Spleen (tissue), 11 donors: ENCODE data around the gene BIN1. TPM values are rescaled to one million over a fixed set of nuclear protein-coding genes. Genes with fewer than 3 reads are reported as not detected.

Source experiments
- DNase-seq: peaks from one replicate; pipeline ENCODE4 v3.0.0-alpha.2; 2020
- H3K27ac ChIP-seq, 8 donors: fragments of 200-600 bp; sonication (generic) in 7 of 8; 1 replicate in 4 of 8; 2 replicates in 4 of 8; pipeline versions ENCODE4 v1.5.0 to v1.8.0; 2016 to 2021; ENCODE audit warnings: inconsistent platforms in 4 of 8, mild to moderate bottlenecking in 4 of 8, moderate library complexity in 1 of 8
- H3K27me3 ChIP-seq, 7 donors: fragments of 200-600 bp; sonication (generic) in 6 of 7; replicated peaks in 1 of 7; 1 replicate in 4 of 7; 2 replicates in 3 of 7; pipeline versions ENCODE4 v1.5.0 to v1.8.0; 2016 to 2021; ENCODE audit warnings: inconsistent platforms in 3 of 7, mild to moderate bottlenecking in 1 of 7
- H3K36me3 ChIP-seq, 6 donors: fragments of 200-600 bp; sonication (generic) in 5 of 6; 1 replicate in 4 of 6; 2 replicates in 2 of 6; pipeline versions ENCODE4 v1.5.0 to v1.8.0; 2016 to 2021; ENCODE audit warnings: inconsistent platforms in 2 of 6
- H3K4me1 ChIP-seq, 6 donors: fragments of 200-600 bp; sonication (generic) in 5 of 6; 1 replicate in 3 of 6; 2 replicates in 3 of 6; pipeline versions ENCODE4 v1.5.0 to v1.8.0; 2016 to 2021; ENCODE audit warnings: inconsistent platforms in 3 of 6
- H3K4me3 ChIP-seq, 8 donors: fragments of 200-600 bp; sonication (generic) in 7 of 8; 1 replicate in 4 of 8; 2 replicates in 4 of 8; pipeline versions ENCODE4 v1.5.0 to v1.8.0; 2016 to 2021; ENCODE audit warnings: inconsistent platforms in 4 of 8, mild to moderate bottlenecking in 4 of 8, moderate library complexity in 2 of 8
- H3K9me3 ChIP-seq, 8 donors: fragments of 200-600 bp; sonication (generic) in 7 of 8; 1 replicate in 4 of 8; 2 replicates in 4 of 8; pipeline versions ENCODE4 v1.5.0 to v1.8.0; 2016 to 2021; ENCODE audit warnings: inconsistent platforms in 4 of 8
- POLR2A ChIP-seq, 3 donors: fragments of 450-650 bp; IDR thresholded peaks; one replicate each; pipeline ENCODE4 v1.5.1; 2017; ENCODE audit warnings: antibody characterized with exemption in 3 of 3, mild to moderate bottlenecking in 1 of 3
- POLR2AphosphoS5 ChIP-seq, 3 donors: sonication (generic); formaldehyde crosslinking; IDR thresholded peaks; one replicate each; pipeline ENCODE4 v1.5.1; 2017; ENCODE audit warnings: antibody characterized with exemption in 3 of 3
- WGBS, 5 donors: extraction: QIAGEN DNeasy Blood & Tissue Kit in 3 of 5; methylation state at CpG; one replicate each; pipeline versions ENCODE4 v1.1.5 to v1.1.7; 2013 to 2018; 5-methylcytosine and 5-hydroxymethylcytosine counted together
- intact Hi-C: fragments of 100-400 bp; cut with DNase I; formaldehyde crosslinking; loops from one replicate; pipeline ENCODE4 v1.15.0; 2023; ENCODE audit warnings: low total_unique reads
- polyA plus RNA-seq, 3 donors: library from polyadenylated mRNA; stranded (reverse); fragments of 200-250 nt; gene quantifications; one replicate each; pipeline ENCODE4 v1.2.1, GENCODE V29; 2013
- total RNA-seq, 7 donors: library from RNA; depleted of rRNA in 3 of 7; stranded (reverse); fragments of >200 nt in 3 of 7; fragmentation: NEBNext Ultra II Directional in 4 of 7; extraction: Animal tissue kit (Norgen Biotek cat#: 25700) in 4 of 7; gene quantifications; one replicate each; pipeline versions ENCODE4 v1.1.0 to v1.2.1, GENCODE V29; 2016 to 2021
- TF ChIP-seq, protein P1 (sequence below), 11 experiments: fragments of 200-600 bp in 7 of 11; fragments of 450-650 bp in 4 of 11; sonication (generic) in 4 of 11; IDR thresholded peaks in 8 of 11; conservative IDR thresholded peaks in 3 of 11; 1 replicate in 7 of 11; 2 replicates in 4 of 11; pipeline versions ENCODE4 v1.4.0 to v1.8.0; 2016 to 2021; ENCODE audit warnings: antibody characterized with exemption in 11 of 11, inconsistent platforms in 4 of 11, mild to moderate bottlenecking in 1 of 11
- donor health status: healthy with polysubstance abuse.
- donor health status: DM: no; HTN: no; CAD: no; lungs with moderate emphysema.
- donor health status: DM: no; HTN: no; CAD: no.
- donor health status: Bipolar disorder and iron deficiency.
- donor health status: healthy.
- donor health status: DM: no; HTN: no; CAD: no.
- donor health status: DM: yes; HTN: yes; CAD: no.

BIN1 gene
- total and polyA plus RNA-seq, 10 donors: 57.2 to 123 (median 70.4) TPM

GRCh38 chr2:127142663-127143630 lies 36.0 kb upstream of the BIN1 start:
- intact Hi-C loops: no loop called here
- no peak overlapping the region for H3K4me3 ChIP-seq
- no peaks in the 10 kb centered on the region for H3K9me3 ChIP-seq
- TF ChIP-seq, protein P1, sequence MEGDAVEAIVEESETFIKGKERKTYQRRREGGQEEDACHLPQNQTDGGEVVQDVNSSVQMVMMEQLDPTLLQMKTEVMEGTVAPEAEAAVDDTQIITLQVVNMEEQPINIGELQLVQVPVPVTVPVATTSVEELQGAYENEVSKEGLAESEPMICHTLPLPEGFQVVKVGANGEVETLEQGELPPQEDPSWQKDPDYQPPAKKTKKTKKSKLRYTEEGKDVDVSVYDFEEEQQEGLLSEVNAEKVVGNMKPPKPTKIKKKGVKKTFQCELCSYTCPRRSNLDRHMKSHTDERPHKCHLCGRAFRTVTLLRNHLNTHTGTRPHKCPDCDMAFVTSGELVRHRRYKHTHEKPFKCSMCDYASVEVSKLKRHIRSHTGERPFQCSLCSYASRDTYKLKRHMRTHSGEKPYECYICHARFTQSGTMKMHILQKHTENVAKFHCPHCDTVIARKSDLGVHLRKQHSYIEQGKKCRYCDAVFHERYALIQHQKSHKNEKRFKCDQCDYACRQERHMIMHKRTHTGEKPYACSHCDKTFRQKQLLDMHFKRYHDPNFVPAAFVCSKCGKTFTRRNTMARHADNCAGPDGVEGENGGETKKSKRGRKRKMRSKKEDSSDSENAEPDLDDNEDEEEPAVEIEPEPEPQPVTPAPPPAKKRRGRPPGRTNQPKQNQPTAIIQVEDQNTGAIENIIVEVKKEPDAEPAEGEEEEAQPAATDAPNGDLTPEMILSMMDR (IDR thresholded peaks at IDR 0.05 in 8 of 11, conservative IDR thresholded peaks at IDR 0.05 in 3 of 11): no peak
- TF ChIP-seq POLR2AphosphoS5 (IDR thresholded peaks at IDR 0.05): no peak
- no peak for TF ChIP-seq POLR2A (IDR thresholded peaks at IDR 0.05)
- H3K4me1 ChIP-seq: peaks cover 11 to 28% (median 25%) of the 10 kb centered on the region in 6 donors
- H3K27me3 ChIP-seq: no peaks in the 10 kb centered on the region
- no peak for DNase-seq
- H3K27ac ChIP-seq: peak overlapping the region; percentile 50 to 79 (median 70)
- no peaks in the 10 kb centered on the region for H3K36me3 ChIP-seq
- WGBS, 5 donors: 86 to 94% (median 90%) methylated on average over 4 of the region's 4 CpGs

DNA sequence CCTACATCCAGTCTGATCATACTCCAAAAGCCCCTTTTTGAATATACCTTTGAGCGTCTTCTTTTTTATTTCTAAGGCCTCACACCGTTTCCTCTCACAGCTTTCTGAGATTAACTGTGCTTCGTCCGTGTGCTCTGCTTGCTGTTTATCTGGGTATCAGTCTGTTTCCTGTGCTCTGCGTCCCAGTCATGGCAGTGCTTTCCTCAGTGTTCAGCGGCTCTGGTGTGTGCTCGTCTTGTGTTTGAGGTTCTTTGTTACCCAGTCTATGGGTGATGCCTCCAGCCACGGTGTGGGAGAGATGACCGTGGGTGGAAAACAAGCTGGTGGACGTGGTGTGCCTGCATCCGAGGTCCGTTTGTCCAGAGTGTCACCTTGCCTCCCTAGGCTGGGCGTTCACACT lies 33.6 kb upstream of the BIN1 start:
- H3K36me3 ChIP-seq: no peaks in the 10 kb centered on the region
- DNase-seq: no peak
- H3K4me3 ChIP-seq: no peak overlapping the region
- 63 to 70% (median 67%) methylated on average over 13 of the region's 13 CpGs for WGBS, 5 donors
- H3K27me3 ChIP-seq: no peaks in the 10 kb centered on the region
- H3K9me3 ChIP-seq: no peaks in the 10 kb centered on the region
- TF ChIP-seq, protein P1 (IDR thresholded peaks at IDR 0.05 in 8 of 11, conservative IDR thresholded peaks at IDR 0.05 in 3 of 11): no peak
- TF ChIP-seq POLR2AphosphoS5 (IDR thresholded peaks at IDR 0.05): no peak
- TF ChIP-seq POLR2A (IDR thresholded peaks at IDR 0.05): no peak
- no peak overlapping the region for H3K27ac ChIP-seq
- H3K4me1 ChIP-seq: peaks cover 11 to 35% (median 24%) of the 10 kb centered on the region in 6 donors
- intact Hi-C loops: no loop called here

- H3K27me3 ChIP-seq: no peaks in the 10 kb centered on the region
- TF ChIP-seq POLR2A (IDR thresholded peaks at IDR 0.05): no peak
- TF ChIP-seq, protein P1 (IDR thresholded peaks at IDR 0.05 in 8 of 11, conservative IDR thresholded peaks at IDR 0.05 in 3 of 11): no peak
- TF ChIP-seq POLR2AphosphoS5 (IDR thresholded peaks at IDR 0.05): no peak
- DNase-seq: no peak
- no peak overlapping the region for H3K27ac ChIP-seq
- 43 to 51% (median 46%) methylated on average over 2 of the region's 2 CpGs for WGBS, 5 donors
- H3K9me3 ChIP-seq: no peaks in the 10 kb centered on the region
- H3K4me3 ChIP-seq: no peak overlapping the region
- peaks cover 11 to 35% (median 17%) of the 10 kb centered on the region in 6 donors for H3K4me1 ChIP-seq
- H3K36me3 ChIP-seq: no peaks in the 10 kb centered on the region
- intact Hi-C loops: no loop called here
Measured at GRCh38 chr2:127139766-127140165, 32.8 kb upstream of the BIN1 start.

GRCh38 chr2:127138281-127138680 lies 31.3 kb upstream of the BIN1 start:
- Histone ChIP-seq H3K36me3 (no peaks in the 10 kb centered on the region), H3K4me1 (peaks cover 0 to 25% (median 3%) of the 10 kb centered on the region in 6 donors), H3K27me3 (no peaks in the 10 kb centered on the region), H3K9me3 (no peaks in the 10 kb centered on the region), H3K4me3 (no peak overlapping the region), H3K27ac (no peak overlapping the region)
- 88 to 96% (median 93%) methylated on average over 12 of the region's 12 CpGs for whole genome bisulfite sequencing, 5 donors
- DNase-seq: no peak
- intact Hi-C loops: no loop called here
- TF ChIP-seq POLR2AphosphoS5 (IDR thresholded peaks at IDR 0.05) (no peak), POLR2A (IDR thresholded peaks at IDR 0.05) (no peak)
- TF ChIP-seq, protein P1 (IDR thresholded peaks at IDR 0.05 in 8 of 11, conservative IDR thresholded peaks at IDR 0.05 in 3 of 11): no peak
